BE2C (cell line): ENCODE data around the gene ACAD11.

Source experiments
- DNase-seq: peaks from one replicate; pipeline ENCODE4 v3.0.0-alpha.2; 2020
- H3K27me3 ChIP-seq: fragments of 250-450 bp; sonication (Bioruptor Pico); 2 replicates; pipeline ENCODE4 v1.5.1; 2020; ENCODE audit warnings: mild to moderate bottlenecking
- H3K36me3 ChIP-seq: fragments of 250-450 bp; sonication (Bioruptor Pico); 2 replicates; pipeline ENCODE4 v1.5.1; 2020; ENCODE audit warnings: mild to moderate bottlenecking
- H3K4me1 ChIP-seq: fragments of 250-450 bp; sonication (Bioruptor Pico); 2 replicates; pipeline ENCODE4 v1.5.1; 2020
- H3K4me3 ChIP-seq: 2 replicates; pipeline ENCODE4 v1.5.1; 2011; ENCODE audit warnings: low read depth, low read length
- H3K9me3 ChIP-seq: fragments of 250-450 bp; sonication (Bioruptor Pico); 2 replicates; pipeline ENCODE4 v1.5.1; 2020
- CTCF ChIP-seq: IDR thresholded peaks from 2 replicates; pipeline ENCODE4 v1.5.1; 2012; ENCODE audit warnings: mild to moderate bottlenecking, low read depth, low read length

Gene ACAD11

GRCh38 chr3:132681421-132681820 is 21.8 kb upstream of the ACAD11 start:
- TF ChIP-seq CTCF: no peak
- H3K36me3 ChIP-seq: peaks cover 20% of the 10 kb centered on the region
- H3K27me3 ChIP-seq: no peaks in the 10 kb centered on the region
- no peak overlapping the region for H3K4me3 ChIP-seq
- no peaks in the 10 kb centered on the region for H3K4me1 ChIP-seq
- DNase-seq: no peak
- H3K9me3 ChIP-seq: no peaks in the 10 kb centered on the region

- no peak for TF ChIP-seq CTCF
- Histone ChIP-seq H3K4me3 (no peak overlapping the region), H3K4me1 (no peaks in the 10 kb centered on the region), H3K36me3 (peaks cover 34% of the 10 kb centered on the region), H3K9me3 (no peaks in the 10 kb centered on the region), H3K27me3 (no peaks in the 10 kb centered on the region)
- no peak for DNase-seq
Measured at GRCh38 chr3:132679911-132680310, 20.3 kb upstream of the ACAD11 start.

- no peak for TF ChIP-seq CTCF
- peaks cover 59% of the 10 kb centered on the region for H3K36me3 ChIP-seq
- DNase-seq: no peak
Measured at GRCh38 chr3:132675408-132675807, 15.8 kb upstream of the ACAD11 start.

GRCh38 chr3:132669256-132669777 is 9.7 kb upstream of the ACAD11 start:
- Histone ChIP-seq H3K4me1 (no peaks in the 10 kb centered on the region; the same call in 1 of the 2 replicates), H3K27me3 (no peaks in the 10 kb centered on the region), H3K36me3 (peaks cover 44% of the 10 kb centered on the region), H3K9me3 (no peaks in the 10 kb centered on the region), H3K4me3 (no peak overlapping the region)
- TF ChIP-seq CTCF: no peak
- DNase-seq: no peak

More at GRCh38 chr3:132675408-132675807, 15.8 kb upstream of the ACAD11 start:
- H3K4me1 ChIP-seq: no peaks in the 10 kb centered on the region
- no peaks in the 10 kb centered on the region for H3K9me3 ChIP-seq
- no peak overlapping the region for H3K4me3 ChIP-seq
- H3K27me3 ChIP-seq: no peaks in the 10 kb centered on the region

GRCh38 chr3:132665230-132665745 is 5.7 kb upstream of the ACAD11 start:
- no peak for DNase-seq
- no peaks in the 10 kb centered on the region; the same call in 1 of the 2 replicates for H3K4me1 ChIP-seq
- TF ChIP-seq CTCF: no peak
- H3K9me3 ChIP-seq: no peaks in the 10 kb centered on the region
- no peak overlapping the region for H3K4me3 ChIP-seq
- peaks cover 19% of the 10 kb centered on the region for H3K36me3 ChIP-seq
- H3K27me3 ChIP-seq: no peaks in the 10 kb centered on the region

- no peaks in the 10 kb centered on the region for H3K27me3 ChIP-seq
- H3K4me1 ChIP-seq: no peaks in the 10 kb centered on the region
- no peak for TF ChIP-seq CTCF
- peak overlapping the region; percentile 97 for H3K4me3 ChIP-seq
- peaks cover 6% of the 10 kb centered on the region for H3K36me3 ChIP-seq
- no peak for DNase-seq
- no peaks in the 10 kb centered on the region for H3K9me3 ChIP-seq
Measured at GRCh38 chr3:132662212-132662611, 2.6 kb upstream of the ACAD11 start.
